GM18499 (cell line): ENCODE data around the gene DPYD.

ENCODE experiments used
- ATAC-seq: cut with Tn5 transposase; IDR thresholded peaks from one replicate; pipeline ENCODE4 v1.9.1; 2021; ENCODE audit warnings: moderate number of reproducible peaks; ENCODE audit not compliant: insufficient read depth, unreplicated experiment

DPYD gene

DNA sequence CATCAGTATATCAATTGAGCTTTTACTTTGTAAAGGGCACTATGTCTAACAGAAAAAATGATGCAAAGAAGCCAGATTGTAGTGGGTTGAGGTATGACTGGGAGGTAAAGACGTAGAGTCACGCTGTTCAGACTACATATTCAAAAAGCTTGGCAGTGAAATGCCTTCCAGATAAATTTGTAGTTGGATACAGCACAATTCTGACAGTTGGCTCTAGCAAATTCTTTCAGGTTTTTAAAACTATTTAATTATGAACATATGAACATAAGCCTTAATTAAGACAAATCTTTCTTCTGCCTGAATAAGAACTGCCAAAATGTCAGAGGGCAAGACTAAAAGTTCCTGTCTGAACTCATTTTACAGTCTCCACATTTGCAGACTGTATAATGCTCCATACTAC lies 118.8 kb downstream of the DPYD start:
- ATAC-seq = no peak

DNA sequence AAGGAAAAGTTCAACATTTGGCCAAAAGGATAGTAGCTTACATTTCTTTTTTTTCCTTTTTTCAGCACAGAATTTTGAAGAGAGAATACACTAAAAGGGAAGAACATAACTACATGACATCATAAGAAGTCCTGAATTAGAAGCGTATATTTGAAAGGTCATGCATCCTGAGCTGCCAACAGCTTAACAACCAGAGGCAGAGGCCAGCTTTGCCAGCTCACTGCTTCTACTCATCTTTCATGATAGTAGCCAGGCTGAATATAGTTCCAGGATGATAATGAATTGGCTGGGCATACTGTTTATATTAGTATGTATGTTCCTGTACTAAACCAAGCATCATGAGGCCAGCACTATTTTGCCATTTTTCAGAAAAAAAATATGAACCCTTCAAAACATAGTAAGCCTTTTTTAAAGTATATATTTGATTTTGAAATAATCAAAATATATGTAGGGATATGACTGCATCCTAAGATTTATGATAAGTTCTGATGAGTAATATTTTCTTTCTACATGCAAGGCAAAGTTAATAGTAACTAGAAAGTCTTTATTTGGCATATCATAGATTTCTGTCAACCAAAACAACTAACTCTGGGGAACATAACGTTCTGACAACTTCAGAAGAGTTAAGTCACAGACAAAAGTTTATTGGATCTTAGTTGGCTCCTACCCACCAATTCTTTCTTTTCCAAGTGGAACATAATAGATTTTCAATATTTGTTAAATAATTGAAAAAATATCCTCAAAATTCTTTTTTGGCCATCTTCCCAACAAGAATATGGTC lies 123.2 kb downstream of the DPYD start:
- ATAC-seq = no peak

- ATAC-seq = no peak
These were observed 124.1 kb downstream of the DPYD start for GRCh38 chr1:97796711-97797110.

DNA sequence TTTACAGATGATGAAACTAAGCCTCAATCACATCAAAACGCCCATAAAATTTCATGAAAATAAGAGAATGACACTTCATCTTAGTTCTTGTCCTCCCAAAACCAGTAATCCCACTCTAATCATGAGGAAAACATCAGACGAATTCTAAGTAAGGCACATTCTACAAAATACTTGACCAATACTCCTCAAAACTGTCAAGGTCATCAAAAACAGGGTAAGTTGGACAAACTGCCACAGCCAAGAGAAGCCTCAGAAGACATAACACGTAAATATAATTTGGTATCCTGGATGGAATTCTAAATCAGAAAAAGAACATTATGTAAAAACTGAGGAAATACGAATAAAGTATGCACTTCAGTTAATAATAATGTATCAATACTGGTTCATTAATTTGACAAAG lies 128.2 kb downstream of the DPYD start:
- no peak for ATAC-seq

- ATAC-seq = peak; percentile 98
These were observed 129.6 kb downstream of the DPYD start for GRCh38 chr1:97791251-97791650.

DNA sequence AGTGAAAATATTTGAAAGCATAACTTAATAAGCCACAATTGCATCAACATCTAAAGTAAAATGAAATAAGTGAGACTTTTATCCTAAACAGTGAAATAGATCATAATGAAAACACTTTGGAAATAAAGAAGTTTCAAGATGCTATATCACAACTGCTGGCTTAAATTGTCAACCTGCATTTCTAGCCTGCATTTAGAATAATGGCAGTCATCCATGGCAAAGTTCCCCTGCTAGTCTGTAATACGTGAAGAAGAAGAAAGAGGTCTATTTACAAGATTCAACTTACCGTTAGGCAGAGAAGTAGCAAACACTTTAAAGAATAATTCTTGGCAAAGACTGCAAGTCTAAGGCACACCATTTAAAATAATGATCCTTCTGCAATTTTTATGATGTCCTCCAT lies 133.6 kb downstream of the DPYD start:
- ATAC-seq = no peak

- ATAC-seq = no peak
These were observed 136.2 kb downstream of the DPYD start for GRCh38 chr1:97784661-97785060.

DNA sequence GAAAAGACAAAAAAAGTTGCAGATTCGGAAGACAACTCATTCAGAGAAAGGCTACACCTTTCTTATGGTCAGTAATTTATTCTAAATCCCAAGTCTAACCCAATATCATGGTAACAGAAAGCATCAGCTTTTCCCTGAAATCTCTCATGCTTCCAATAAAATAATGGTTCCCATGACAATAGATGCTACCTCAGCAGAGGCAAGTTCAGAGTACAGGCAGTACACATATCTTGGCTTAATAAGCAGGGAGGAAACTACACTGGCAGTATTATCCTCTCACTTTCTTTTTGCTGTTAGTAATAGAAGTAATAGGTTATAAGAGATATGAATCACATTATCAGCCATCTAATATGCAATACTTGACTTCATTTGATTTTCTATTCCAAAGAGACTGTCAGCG lies 137.1 kb downstream of the DPYD start:
- no peak for ATAC-seq

DNA sequence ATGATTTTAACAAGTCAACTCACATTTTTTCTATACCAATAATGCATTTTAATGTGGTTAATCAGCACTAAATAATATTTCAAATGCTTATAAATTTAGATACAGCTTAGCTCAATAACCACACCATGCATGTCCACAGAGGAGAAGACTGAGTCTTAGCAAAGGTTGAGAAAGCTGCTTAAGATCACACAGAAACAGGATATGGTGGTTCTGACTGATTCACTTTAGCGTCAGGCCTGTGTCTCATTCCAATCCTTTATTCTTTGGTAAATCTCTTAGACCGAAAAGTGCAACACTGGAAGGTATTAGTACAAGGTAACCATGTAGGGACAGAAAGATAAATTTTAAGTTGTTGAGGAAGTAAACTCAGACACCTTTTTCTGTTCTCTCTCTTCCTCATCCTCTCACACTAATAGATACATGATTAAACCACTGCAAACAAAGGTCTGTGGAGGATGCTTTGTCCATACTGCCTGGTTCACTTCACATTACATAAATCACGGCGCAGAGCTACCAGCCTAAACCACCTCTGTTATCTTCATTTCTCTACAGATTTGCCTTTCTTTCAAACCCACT lies 139.0 kb downstream of the DPYD start:
- ATAC-seq = no peak

DNA sequence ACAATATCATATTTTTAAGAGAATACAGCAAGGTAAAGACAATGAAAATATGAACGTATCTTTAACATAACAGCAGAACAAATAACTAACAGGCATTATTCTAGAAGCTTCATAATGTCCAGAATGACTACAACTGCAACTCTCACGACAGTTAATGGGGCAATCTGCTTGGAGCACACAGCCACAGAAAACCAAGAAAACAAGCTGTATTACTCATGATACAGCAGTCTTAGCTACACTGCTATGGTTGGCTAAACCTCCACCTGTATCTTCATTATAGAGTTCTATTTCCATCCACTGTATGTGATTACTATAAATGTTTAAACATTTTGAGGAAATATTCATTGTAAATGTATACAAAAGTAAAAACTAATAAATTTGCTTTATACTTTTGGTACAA lies 139.9 kb downstream of the DPYD start:
- no peak for ATAC-seq

DNA sequence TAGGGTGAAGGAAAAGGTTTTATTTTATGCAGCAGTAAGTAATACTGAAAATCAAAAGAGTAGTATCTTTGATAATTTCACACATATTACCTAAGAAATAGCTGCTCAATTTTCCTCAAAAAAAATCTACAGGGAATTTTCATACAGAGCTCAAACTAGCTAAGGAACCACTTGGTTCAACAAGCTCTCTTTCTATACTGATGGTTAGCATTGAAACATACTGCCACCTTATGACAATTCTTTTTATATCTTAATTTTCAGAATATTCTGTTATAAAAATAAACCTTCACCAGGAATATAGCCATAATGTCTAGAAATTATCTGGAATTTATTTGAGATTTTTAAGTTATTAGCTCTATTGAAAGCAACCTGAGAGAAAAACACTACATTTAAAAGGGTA lies 142.1 kb downstream of the DPYD start:
- ATAC-seq = no peak

- ATAC-seq = no peak
These were observed 150.5 kb downstream of the DPYD start for GRCh38 chr1:97770376-97770775.

DNA sequence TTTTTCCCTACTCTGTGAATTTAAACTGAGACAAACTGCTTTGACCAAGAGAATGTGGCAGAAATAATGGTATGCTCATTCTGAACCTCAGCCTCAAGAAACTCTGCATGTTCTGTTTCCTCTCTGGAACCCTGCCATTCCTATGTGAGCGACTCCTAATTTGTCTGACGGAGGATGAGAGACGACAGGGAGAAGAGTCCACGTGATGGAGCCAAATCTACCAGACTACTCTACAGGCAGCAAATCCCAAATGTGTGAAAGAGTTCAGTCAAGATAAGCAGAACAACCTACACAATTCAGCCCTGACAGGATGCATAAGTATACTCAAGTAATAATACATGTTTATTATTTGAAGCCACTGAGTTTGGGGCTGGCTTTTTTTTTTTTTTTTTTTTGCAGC lies 153.5 kb downstream of the DPYD start:
- no peak for ATAC-seq

- no peak for ATAC-seq
These were observed 155.8 kb downstream of the DPYD start for GRCh38 chr1:97764991-97765390.

GRCh38 chr1:97761637-97762036 lies 159.2 kb downstream of the DPYD start:
- ATAC-seq = no peak

- no peak for ATAC-seq
These were observed 161.8 kb downstream of the DPYD start for GRCh38 chr1:97759078-97759477.

DNA sequence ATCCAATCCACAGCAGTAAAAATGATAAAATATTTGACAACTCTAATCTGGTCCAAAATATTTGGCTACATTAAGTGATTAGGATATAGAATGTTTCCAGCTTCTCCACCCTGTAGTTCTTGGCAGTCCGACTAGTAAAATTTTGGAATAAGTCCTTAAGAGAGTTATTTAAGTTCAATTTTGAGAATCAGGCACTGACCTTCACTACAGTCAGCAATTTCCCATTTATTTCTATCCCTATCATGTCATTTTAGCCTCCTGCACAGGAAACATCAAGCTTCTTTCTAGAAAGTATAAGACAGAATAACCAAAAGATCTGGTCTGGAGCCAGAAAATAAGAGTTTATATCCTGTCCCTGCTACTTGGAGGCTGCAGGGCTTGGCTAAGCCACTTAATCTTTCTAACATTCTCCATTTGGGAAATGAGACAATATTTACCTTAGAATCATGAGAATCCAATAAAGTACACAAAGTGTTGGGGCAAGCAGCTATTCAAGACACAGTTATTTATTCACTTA lies 162.2 kb downstream of the DPYD start:
- no peak for ATAC-seq

DNA sequence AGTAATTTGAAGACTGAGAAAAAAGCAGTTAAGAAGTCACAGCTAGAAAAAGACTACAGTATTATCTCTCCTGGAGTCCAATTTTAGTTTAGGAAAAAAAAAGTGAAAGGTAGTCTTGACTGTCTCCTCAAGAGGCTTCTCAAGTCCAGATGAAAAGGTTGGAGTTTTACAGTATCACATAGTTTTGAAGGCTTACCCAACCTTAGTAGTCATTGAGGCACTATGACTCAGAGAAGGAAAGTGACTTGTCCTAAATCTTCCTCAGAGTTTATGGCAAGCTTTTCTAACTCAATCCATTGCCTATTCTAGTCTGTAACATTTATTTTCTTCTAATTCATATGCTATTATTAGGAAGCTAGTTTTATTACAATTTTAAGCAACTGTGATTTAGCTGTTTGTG lies 174.9 kb downstream of the DPYD start:
- ATAC-seq = no peak

GRCh38 chr1:97744977-97745376 lies 175.9 kb downstream of the DPYD start:
- ATAC-seq = no peak

- ATAC-seq = no peak
These were observed 177.7 kb downstream of the DPYD start for GRCh38 chr1:97743129-97743528.

GRCh38 chr1:97740891-97741290 lies 179.9 kb downstream of the DPYD start:
- no peak for ATAC-seq

DNA sequence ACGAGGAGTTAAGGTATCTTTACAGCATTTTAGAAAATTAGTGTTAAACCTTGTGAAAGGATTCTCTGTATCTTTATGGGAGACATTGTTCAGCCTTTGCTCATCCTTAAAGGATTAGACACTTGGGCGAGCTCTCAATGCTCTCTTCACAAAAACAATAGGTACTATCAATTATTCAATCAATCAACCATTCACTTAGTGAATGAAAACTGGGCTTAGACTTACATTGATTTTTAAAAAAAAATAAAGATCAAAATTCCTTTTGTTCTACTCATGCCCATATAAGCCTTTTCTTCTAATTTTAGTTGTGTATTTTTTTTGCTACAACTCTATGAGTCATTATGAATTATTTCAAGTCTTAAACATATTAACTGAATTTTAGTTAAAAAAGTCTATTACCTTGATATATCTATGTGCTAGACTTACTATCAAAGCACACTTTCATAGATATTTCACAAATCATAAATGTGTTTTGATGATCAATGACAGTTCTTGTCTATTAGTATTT lies 181.2 kb downstream of the DPYD start:
- ATAC-seq = no peak
